C4-2B (cell line): ENCODE results near the gene WNT9B.

Source experiments
- H3K27ac ChIP-seq: fragments of 450-650 bp; 2 replicates; pipeline ENCODE4 v1.5.1; 2017
- CTCF ChIP-seq: fragments of 450-650 bp; conservative IDR thresholded peaks from 2 replicates; pipeline ENCODE4 v1.5.1; 2017; ENCODE audit warnings: mild to moderate bottlenecking
- ZFX ChIP-seq: fragments of 450-650 bp; IDR thresholded peaks from 2 replicates; pipeline ENCODE4 v1.6.1; 2017

The WNT9B gene

GRCh38 chr17:46818316-46818928 lies 33.0 kb upstream of the WNT9B start, which contains the start of gene WNT3:
WNT3 (minus strand) TSS chr17:46818692; CDS start chr17:46818597, 95 bp downstream.
- no peak within 1 kb of the TSS for H3K27ac ChIP-seq
- TF ChIP-seq ZFX = no peak
- TF ChIP-seq CTCF = no peak

GRCh38 chr17:46818929-46819859 lies 32.2 kb upstream of the WNT9B start:
- TF ChIP-seq CTCF = no peak
- no peak for TF ChIP-seq ZFX
- no peak overlapping the region for H3K27ac ChIP-seq

GRCh38 chr17:46819906-46820351 lies 31.5 kb upstream of the WNT9B start:
- no peak for TF ChIP-seq ZFX
- no peak for TF ChIP-seq CTCF

GRCh38 chr17:46820592-46821450 lies 30.6 kb upstream of the WNT9B start:
- no peak for TF ChIP-seq ZFX
- no peak for TF ChIP-seq CTCF
- H3K27ac ChIP-seq = no peak overlapping the region

More at GRCh38 chr17:46819906-46820351, 31.5 kb upstream of the WNT9B start:
- H3K27ac ChIP-seq = no peak overlapping the region

GRCh38 chr17:46821482-46822387 lies 29.6 kb upstream of the WNT9B start:
- H3K27ac ChIP-seq = no peak overlapping the region
- TF ChIP-seq CTCF (no peak), ZFX (no peak)

- no peak overlapping the region for H3K27ac ChIP-seq
- TF ChIP-seq CTCF = peak; percentile 93
- no peak for TF ChIP-seq ZFX
These were observed 28.9 kb upstream of the WNT9B start for GRCh38 chr17:46822388-46822921.
